NOMO-1 (cell line): ENCODE measurements around the gene TENT5C.

Experiments
- DNase-seq, 2 experiments: peaks; one replicate each; lab custom pipeline; 2025; ENCODE audit not compliant: unreplicated experiment in 2 of 2; lab: John Stamatoyannopoulos, UW

TENT5C gene

GRCh38 chr1:117632269-117633067 lies 26.6 kb downstream of the TENT5C start:
- no peak for DNase-seq

DNA sequence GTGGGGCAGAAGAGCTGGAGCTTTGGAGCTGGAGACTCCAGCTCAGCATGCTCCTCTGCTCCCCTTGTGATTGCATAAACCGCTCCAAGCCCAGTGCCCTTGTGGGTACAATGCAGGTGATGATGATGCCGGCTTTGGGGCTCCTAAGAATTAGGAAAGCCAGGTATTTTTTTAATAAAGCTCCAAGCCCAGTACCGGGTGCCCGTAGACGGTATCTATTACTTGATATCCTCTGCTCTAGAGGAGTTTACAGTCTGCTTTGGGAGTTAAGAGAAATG lies 27.2 kb downstream of the TENT5C start:
- no peak for DNase-seq

- no peak for DNase-seq
Observed at GRCh38 chr1:117633423-117633822, 27.6 kb downstream of the TENT5C start.

- DNase-seq: no peak
Observed at GRCh38 chr1:117633936-117634335, 28.1 kb downstream of the TENT5C start.

- DNase-seq: no peak
Observed at GRCh38 chr1:117634631-117635030, 28.8 kb downstream of the TENT5C start.

GRCh38 chr1:117635805-117636204 lies 30.0 kb downstream of the TENT5C start:
- no peak for DNase-seq

GRCh38 chr1:117636637-117637425 lies 31.0 kb downstream of the TENT5C start:
- DNase-seq: no peak

DNA sequence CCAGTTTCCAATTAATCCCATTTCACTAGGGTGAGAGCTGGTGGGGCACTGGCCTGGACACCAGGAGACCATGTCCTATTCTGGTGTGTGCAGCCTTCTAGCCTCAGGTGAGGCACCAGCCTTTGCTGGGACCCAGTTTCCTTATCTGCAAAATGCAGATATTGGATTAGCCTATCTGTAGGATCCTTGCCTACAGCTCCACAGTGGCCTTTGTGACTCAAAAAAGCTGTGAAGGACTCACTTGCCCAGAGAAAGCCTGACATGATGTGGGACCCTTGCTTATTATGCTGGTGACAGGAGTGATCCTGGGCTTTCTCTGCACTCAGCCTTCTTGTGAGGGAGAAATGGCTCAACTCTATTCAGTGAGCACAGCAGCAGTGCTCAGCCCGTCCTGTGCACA lies 32.3 kb downstream of the TENT5C start:
- DNase-seq: no peak

- no peak for DNase-seq
Observed at GRCh38 chr1:117638759-117639158, 32.9 kb downstream of the TENT5C start.

DNA sequence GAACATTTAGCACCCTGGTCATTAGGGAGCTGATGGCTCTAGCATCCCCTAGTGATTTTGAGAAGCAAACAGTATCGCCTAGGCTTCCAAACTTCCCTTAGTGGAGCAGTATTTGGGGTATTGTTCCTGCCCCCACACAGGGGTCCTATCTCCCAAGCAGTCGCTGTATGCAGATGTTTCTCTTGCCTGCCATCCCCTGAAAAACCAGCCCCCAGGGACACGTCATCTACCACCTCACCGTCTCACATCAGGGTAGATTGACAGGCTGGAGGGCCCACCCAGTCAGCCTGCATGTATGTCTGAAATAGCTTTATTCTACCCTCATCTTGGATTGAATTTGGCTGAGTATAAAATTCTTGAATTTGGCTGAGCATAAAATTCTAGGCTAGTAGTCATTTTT lies 33.9 kb downstream of the TENT5C start:
- no peak for DNase-seq

GRCh38 chr1:117641536-117641935 lies 35.7 kb downstream of the TENT5C start:
- DNase-seq: no peak

DNA sequence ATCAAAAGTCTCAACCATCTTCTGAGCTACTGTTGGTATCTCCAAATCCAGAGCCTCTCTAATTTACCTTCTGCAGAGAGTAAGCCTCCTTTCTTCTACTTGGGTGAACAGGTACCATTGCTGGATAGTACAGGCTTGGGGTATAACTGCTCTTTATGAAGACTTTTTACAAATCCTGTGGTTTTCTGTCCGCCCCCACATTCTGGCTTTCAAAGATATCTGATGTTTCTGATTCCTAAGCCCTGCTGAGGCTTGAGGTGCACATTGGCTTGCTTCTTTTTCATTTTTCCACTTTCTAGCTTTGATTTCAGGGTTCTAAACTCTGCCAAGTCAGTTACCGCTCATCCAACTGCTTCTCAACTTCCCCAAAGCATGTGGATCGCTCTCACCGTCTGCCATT lies 37.1 kb downstream of the TENT5C start:
- no peak for DNase-seq

DNA sequence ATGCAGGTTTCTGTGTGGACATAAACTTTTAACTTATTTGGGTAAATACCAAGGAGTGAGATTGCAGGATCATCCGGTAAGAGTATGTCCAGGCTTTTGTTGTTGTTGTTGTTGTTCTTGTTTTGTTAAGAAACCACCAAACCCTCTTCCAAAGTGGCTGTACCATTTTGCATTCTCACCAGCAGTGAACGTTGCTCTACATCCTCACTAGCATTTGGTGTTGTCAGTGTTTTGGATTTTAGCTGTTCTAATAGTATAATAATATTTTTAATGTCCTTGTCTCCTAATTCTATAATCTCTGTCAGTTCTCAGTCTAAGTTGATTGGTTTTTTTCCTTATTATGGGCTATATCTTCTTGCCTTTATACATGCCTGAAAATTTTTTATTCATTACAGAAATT lies 37.8 kb downstream of the TENT5C start:
- DNase-seq: no peak

- no peak for DNase-seq
Observed at GRCh38 chr1:117644696-117645311, 39.0 kb downstream of the TENT5C start.

DNA sequence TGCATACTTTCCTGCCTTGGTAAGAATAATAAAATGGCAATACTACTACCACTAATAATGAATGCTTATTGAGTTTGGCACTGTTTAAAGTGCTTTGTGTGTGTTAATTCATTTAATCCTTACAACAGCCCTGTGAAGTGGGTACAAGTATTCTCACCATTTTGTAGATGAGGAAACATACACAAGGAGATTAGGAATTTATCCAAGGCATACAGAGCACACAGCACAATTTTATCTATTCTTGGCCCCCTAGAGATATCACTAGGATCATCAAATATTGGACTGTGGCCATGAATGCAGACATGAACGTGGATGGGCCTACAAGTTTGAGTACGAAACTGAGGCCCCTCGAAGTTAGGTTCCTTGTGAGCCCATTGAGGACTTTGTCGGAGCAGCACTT lies 39.5 kb downstream of the TENT5C start:
- no peak for DNase-seq

DNA sequence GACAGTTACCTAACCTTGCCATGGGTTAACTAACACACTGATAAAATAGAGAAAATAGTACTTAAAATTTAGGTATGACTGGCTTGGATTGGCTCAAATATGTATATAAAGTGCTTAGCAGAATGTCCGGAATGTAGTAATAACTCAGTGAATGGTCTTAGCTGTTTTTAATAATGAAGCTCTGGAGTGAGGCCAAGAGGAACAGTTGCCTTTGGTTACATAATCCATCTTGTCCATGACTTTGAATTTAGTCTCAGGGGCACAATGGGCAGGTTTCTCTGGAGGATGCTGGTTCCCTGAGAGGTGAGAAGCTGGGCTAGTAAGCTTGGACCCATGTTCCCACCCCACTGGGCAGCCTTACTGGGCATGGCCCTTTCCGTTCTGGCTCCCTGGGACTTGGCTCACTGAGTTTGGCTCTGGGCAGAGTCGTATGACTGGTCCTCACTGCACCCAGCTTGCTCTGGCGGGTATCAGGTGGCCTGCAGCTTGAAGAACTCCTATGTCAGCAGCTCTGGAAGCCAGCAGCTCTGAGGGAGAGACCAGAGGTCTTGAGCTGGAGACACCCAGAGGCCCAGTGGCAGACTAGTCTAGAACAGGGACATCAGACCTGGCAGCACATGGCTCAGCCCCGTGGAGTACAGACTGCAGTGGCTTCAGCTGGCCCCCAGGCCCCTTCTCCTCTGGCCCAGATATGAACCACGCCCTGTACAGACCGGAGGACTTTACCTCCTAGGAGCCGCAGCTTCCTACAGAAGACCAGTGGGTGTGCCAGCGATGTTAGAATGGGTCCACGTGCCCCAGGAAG lies 40.4 kb downstream of the TENT5C start:
- DNase-seq: no peak

GRCh38 chr1:117646956-117647355 lies 41.1 kb downstream of the TENT5C start:
- no peak for DNase-seq

- no peak for DNase-seq
Observed at GRCh38 chr1:117648015-117648414, 42.2 kb downstream of the TENT5C start.

GRCh38 chr1:117650840-117651568 lies 45.2 kb downstream of the TENT5C start:
- DNase-seq: no peak

- no peak for DNase-seq
Observed at GRCh38 chr1:117651616-117652015, 45.8 kb downstream of the TENT5C start.
